CD1c-positive myeloid dendritic cell (primary cell): ENCODE results near the gene TMCC1.
"Not testable (repeated sequence)": the region's sequence is repeated elsewhere in the genome, so short reads cannot be mapped to it uniquely, and the experiment has no call there.

ENCODE experiments used
- DNase-seq: peaks from one replicate; pipeline ENCODE4 v3.0.0-alpha.2; 2016; ENCODE audit errors: extremely low spot score

The TMCC1 gene

DNA sequence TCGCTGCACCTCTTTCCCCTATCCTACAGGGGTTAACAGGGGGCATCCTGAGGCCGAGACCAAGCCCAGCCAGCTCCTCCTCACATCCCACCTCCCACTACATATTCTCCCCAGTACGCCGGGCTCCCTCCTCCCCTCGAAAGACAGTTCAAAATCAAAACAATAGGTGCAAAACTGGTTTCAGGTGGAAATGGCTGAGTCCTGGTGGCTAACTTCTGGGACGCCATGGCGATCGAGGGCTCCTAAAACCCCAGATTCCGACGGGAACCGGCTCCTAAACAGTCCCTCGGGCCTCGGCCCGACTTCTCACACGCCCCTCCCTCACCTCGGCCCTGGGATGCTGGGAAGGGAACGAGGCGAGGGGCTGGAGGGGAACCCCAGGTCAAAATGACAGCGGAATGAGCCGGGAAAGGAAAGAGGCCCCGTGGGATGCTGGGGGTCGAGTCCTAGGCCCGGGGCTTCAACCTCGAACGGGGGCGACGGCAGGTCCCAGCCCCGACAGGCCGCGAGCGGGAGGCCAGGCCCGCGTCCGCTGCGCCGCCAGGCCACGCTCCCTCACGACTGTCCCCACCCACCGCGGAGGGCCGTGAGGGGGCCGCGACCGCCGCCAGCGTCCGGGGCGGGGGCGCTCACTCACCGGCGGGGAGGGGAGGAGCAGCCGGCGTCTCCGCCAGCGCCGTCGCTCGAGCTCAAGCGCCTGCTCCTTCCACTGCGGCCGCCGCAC is 492 bp downstream of the TMCC1 start:
- DNase-seq, result peak; percentile 68

GRCh38 chr3:129892486-129892856 is 1.0 kb downstream of the TMCC1 start:
- no peak for DNase-seq

DNA sequence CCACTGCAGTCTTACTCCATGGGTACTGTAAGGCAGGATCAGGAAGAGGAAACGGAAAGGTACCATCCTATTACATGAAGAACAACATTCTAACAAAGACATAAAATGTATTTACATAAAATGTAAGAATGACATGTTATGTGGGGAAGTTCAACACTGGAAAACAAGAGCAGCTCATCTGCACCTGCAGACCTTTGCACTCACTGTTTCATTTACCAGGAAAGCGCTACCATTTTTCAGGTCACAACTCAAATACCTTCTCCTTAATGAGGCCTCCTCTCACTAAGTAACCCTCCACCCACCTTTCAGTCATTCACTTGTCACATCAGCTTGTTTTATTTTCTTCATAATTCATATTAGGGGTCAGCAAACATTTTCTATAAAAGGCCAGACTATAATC is 2.6 kb downstream of the TMCC1 start:
- no peak for DNase-seq

GRCh38 chr3:129890125-129890524 is 3.4 kb downstream of the TMCC1 start:
- DNase-seq, result peak; percentile 11

DNA sequence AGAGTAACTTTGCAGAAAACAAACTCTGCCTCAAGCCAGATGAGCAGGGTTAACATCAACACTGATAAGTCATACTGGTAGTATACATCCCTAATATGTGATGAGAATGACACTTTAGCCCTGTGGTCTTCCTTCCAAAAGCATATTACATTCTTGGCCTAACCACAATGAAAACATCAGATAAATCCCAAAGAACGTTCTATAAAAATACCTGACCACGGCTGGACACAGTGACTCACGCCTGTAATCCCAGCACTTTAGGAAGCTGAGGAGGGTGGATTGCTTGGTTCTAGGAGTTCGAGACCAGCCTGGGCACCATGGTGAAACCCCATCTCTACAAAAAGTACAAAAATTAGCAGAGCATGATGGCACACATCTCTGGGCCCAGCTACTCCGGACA is 4.7 kb downstream of the TMCC1 start:
- no peak for DNase-seq

DNA sequence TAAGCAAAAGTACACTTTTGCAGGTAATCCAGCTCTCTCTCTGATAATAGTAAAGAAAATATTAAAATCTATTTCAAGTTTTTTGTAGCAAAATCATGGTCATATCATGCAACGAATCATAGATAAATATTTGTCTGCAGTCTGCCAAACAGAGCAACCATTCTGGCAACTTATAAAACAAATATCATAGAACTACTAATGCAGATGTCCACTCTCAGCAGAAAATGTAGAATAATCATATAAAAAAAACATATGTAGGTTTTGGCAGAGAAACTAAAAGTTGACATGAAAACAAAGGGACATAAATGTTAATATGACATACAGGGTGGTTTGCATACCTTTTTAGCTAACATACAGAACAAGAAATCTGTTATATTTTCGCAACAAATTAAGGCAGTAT is 12.2 kb downstream of the TMCC1 start:
- no peak for DNase-seq

GRCh38 chr3:129878355-129878754 is 15.2 kb downstream of the TMCC1 start:
- no peak for DNase-seq

DNA sequence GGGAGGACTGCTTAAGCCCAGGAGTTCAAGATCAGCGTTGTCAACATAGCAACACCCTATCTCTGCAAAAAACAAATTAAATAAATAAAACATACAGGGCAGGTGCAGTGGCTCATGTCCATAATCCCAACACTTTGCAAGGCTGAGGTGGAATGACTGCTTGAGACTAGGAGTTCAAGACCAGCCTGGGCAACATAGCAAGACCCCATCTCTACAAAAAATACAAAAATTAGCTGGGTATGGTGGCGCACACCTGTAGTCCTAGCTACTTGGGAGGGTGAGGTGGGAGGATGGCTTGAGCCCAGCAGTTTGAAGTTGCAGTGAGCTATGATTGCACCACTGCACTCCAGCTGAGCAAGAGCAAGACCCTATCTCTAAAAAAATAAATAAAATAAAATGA is 19.0 kb downstream of the TMCC1 start:
- DNase-seq, result not testable (repeated sequence)

- no peak for DNase-seq
Observed at GRCh38 chr3:129868912-129869311, 24.6 kb downstream of the TMCC1 start.

DNA sequence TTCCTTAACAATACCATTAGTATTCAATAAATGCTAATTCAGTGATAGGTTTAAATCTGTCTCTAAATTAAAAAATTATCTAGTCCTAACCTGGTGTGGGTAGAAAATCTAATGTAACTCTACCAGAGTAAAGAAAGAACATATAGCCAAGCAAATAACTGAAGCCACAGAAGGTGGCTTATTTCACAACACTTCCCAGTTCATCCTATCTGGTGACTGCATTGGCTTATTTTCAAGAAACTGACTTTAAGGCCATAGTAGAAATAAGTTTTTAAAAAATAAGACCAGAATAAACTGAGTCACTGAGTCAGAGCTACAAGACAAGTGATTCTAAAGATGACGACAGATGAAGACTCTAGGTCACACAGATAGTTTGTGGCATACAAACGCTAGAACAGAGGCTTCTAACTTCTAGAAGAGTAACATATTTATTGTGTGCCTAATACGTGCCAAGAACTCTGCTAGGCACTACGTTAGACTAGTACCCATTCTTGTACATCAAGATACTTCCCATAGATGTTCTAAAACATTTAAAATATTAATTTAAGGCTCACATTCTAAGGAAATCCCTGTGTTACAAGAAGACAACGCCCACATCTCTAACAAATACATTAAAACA is 25.9 kb downstream of the TMCC1 start:
- no peak for DNase-seq

- DNase-seq, result no peak
Observed at GRCh38 chr3:129865806-129866205, 27.7 kb downstream of the TMCC1 start.

GRCh38 chr3:129864519-129864918 is 29.0 kb downstream of the TMCC1 start:
- DNase-seq, result no peak

GRCh38 chr3:129859272-129859671 is 34.2 kb downstream of the TMCC1 start:
- DNase-seq, result no peak

DNA sequence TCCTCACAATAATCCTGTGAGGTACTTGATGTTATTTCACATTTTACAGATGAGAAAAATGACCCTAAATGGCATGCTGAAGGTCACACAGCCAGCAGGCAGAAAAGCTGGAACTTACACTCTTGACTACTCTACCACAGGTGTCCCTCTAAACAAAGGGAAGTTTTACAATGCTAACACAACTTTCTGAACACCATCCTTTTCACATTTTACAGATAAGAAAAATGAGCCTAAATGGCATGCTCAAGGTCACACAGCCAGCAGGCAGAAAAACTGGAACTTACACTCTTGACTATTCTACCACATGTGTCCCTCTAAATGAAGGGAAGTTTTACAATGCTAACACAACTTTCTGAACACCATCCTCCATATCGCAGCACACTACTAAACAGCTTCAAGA is 35.6 kb downstream of the TMCC1 start:
- no peak for DNase-seq

- DNase-seq, result not testable (repeated sequence)
Observed at GRCh38 chr3:129856790-129857189, 36.7 kb downstream of the TMCC1 start.

- DNase-seq, result peak; percentile 88
Observed at GRCh38 chr3:129855832-129856419, 37.6 kb downstream of the TMCC1 start.

DNA sequence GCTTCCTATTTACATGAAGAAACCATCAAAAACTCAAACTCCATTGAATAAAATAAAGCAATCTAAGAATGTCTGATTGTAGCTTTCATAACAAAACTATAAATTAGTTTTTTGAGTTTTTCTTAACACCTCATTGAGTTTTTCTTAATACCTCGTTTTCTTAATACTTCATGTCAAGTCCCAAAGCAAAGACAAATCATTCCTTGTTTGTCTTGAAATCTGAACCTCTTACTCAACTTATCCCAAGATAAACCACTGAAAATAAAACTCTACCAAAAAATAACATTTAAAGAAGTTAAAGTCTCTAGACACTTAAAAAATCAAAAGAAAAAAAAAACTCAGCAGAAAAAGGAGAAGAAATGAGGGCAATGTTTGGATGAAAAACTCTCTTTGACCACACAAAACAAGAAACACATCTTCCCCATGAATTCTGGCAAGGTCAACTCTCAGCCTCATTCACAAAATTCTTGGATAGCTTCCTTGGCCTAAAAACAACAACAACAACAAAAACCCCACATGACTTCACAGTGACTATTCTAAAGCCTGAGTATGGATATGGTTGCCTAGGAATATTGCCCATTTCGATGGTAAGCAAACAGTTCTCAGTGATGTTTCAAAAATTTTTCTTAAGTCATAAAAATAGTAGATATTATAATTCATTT is 38.2 kb downstream of the TMCC1 start:
- DNase-seq, result peak; percentile 28

DNA sequence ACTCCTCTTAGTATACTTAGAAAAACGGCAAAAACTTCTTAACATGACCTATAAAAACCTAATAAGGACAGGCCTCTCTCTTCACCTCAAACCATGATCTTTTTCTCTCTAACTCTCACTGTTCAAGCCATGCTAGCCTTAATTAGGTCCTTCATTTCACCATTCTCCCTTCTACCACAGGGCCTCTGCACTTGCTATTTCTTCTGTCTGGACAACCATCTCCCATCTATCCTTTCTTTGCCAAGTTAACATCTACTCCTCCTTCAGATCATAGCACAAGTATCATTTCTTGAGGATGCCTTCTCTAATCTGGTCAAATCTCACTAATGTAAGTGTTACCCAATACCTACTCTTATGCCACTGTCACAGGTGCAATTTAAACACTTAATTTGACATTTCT is 39.1 kb downstream of the TMCC1 start:
- no peak for DNase-seq

DNA sequence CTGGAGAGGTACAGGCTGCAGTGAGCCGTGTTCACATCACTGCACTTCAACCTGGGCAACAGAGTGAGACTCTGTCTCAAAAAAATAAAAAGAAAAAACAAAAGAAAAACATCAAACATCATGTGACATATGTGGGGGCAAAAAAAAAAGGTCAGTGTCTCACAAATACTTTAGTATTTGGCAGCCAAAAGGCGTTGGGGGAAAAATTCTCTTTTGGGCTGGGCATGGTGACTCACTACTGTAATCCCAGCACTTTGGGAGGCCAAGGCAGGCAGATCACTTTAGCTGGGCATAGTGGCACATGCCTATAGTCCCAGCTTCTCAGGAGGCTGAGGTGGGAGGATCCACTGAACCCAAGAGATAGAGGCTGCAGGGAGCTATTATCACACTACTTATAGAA is 47.6 kb downstream of the TMCC1 start:
- no peak for DNase-seq

GRCh38 chr3:129840707-129841360 is 52.7 kb downstream of the TMCC1 start:
- no peak for DNase-seq

- DNase-seq, result no peak
Observed at GRCh38 chr3:129838086-129838485, 55.4 kb downstream of the TMCC1 start.

- no peak for DNase-seq
Observed at GRCh38 chr3:129837065-129837642, 56.4 kb downstream of the TMCC1 start.
